Measurements from ENCODE around the gene TSPAN7.

- TF ChIP-seq, protein P1, sequence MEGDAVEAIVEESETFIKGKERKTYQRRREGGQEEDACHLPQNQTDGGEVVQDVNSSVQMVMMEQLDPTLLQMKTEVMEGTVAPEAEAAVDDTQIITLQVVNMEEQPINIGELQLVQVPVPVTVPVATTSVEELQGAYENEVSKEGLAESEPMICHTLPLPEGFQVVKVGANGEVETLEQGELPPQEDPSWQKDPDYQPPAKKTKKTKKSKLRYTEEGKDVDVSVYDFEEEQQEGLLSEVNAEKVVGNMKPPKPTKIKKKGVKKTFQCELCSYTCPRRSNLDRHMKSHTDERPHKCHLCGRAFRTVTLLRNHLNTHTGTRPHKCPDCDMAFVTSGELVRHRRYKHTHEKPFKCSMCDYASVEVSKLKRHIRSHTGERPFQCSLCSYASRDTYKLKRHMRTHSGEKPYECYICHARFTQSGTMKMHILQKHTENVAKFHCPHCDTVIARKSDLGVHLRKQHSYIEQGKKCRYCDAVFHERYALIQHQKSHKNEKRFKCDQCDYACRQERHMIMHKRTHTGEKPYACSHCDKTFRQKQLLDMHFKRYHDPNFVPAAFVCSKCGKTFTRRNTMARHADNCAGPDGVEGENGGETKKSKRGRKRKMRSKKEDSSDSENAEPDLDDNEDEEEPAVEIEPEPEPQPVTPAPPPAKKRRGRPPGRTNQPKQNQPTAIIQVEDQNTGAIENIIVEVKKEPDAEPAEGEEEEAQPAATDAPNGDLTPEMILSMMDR (IDR thresholded peaks at IDR 0.05) = no peak
- no peak for TF ChIP-seq POLR2A (IDR thresholded peaks at IDR 0.05)
Measured at GRCh38 chrX:38697461-38697860, 136.1 kb downstream of the TSPAN7 start.

Data from right lobe of liver (tissue), 4 donors.